H1 (cell line): ENCODE results near the gene GALNT2. TPM values are rescaled to one million over a fixed set of nuclear protein-coding genes. Genes with fewer than 3 reads are reported as not detected.

Experiments
- CTCF ChIA-PET: fragments of 300-600 bp; sonication (Branson Sonifier 250); formaldehyde crosslinking; loops from one replicate; lab custom pipeline; 2021; ENCODE audit not compliant: partially characterized antibody; lab: Charles Lee
- POLR2A ChIA-PET: fragments of 300-600 bp; sonication (Branson Sonifier 250); formaldehyde crosslinking; loops from one replicate; lab custom pipeline; 2021; ENCODE audit warnings: inconsistent platforms; ENCODE audit not compliant: partially characterized antibody; lab: Charles Lee
- DNase-seq, 2 experiments: peaks; one replicate each; pipeline versions ENCODE4 v3.0.0 to v3.0.0-alpha.2; 2010 to 2022; ENCODE audit warnings: low spot score in 2 of 2, low read depth in 1 of 2, mixed read lengths in 1 of 2
- FAIRE-seq: peaks from 2 replicates; lab custom pipeline; 2011; peaks lifted over from hg19 to GRCh38; lab: Jason Lieb, UNC
- H2AFZ ChIP-seq: 2 replicates; pipeline ENCODE4 v1.8.1; 2012; ENCODE audit warnings: low read length, inconsistent platforms
- H2AK5ac ChIP-seq: 2 replicates; pipeline ENCODE4 v1.6.1; 2013; ENCODE audit warnings: low read depth, low read length
- H2BK120ac ChIP-seq: replicated peaks from 2 replicates; pipeline ENCODE3; 2013; ENCODE audit warnings: low read depth, low read length, inconsistent platforms
- H2BK12ac ChIP-seq: 2 replicates; pipeline ENCODE4 v1.6.1; 2013; ENCODE audit warnings: low read depth, low read length
- H2BK15ac ChIP-seq: 2 replicates; pipeline ENCODE4 v1.6.1; 2013; ENCODE audit warnings: low read length
- H2BK20ac ChIP-seq: 2 replicates; pipeline ENCODE4 v1.6.1; 2013; ENCODE audit warnings: low read length
- H2BK5ac ChIP-seq: 2 replicates; pipeline ENCODE4 v1.6.1; 2013; ENCODE audit warnings: low read depth, low read length
- H3K14ac ChIP-seq: 2 replicates; pipeline ENCODE4 v1.6.1; 2013; ENCODE audit warnings: inconsistent platforms; ENCODE audit not compliant: insufficient read length
- H3K18ac ChIP-seq: 2 replicates; pipeline ENCODE4 v1.6.1; 2013; ENCODE audit warnings: low read length; ENCODE audit errors: extremely low read depth
- H3K23ac ChIP-seq: 2 replicates; pipeline ENCODE4 v1.6.1; 2013; ENCODE audit warnings: inconsistent platforms; ENCODE audit not compliant: insufficient read length
- H3K23me2 ChIP-seq: 2 replicates; pipeline ENCODE4 v1.6.1; 2013; ENCODE audit warnings: low read depth, low read length
- H3K27ac ChIP-seq: 2 replicates; pipeline ENCODE4 v1.6.1; 2011; ENCODE audit warnings: low read depth, low read length, inconsistent platforms
- H3K27me3 ChIP-seq, 4 experiments: replicated peaks in 1 of 4; 1 replicate in 1 of 4; 2 replicates in 3 of 4; pipeline versions ENCODE4 v1.6.1 to v1.8.1; 2011 to 2013; ENCODE audit warnings: low read length in 3 of 4, mild to moderate bottlenecking in 3 of 4, inconsistent platforms in 2 of 4, mixed read lengths in 2 of 4, moderate library complexity in 1 of 4; ENCODE audit not compliant: control insufficient read depth in 3 of 4, insufficient read depth in 3 of 4; ENCODE audit errors: extremely low read depth in 1 of 4
- H3K36me3 ChIP-seq, 4 experiments: 2 replicates each; pipeline versions ENCODE4 v1.6.1 to v1.8.1; 2011 to 2013; ENCODE audit warnings: mild to moderate bottlenecking in 4 of 4, low read length in 3 of 4, moderate library complexity in 2 of 4, control low read depth in 1 of 4, inconsistent platforms in 1 of 4; ENCODE audit not compliant: insufficient read depth in 4 of 4, control insufficient read depth in 2 of 4
- H3K4ac ChIP-seq: replicated peaks from 2 replicates; pipeline ENCODE3; 2013; ENCODE audit warnings: low read length, low read depth, mixed read lengths, inconsistent platforms; ENCODE audit not compliant: insufficient read length
- H3K4me1 ChIP-seq, 4 experiments: replicated peaks in 1 of 4; 1 replicate in 1 of 4; 2 replicates in 3 of 4; pipeline versions ENCODE4 v1.6.1 to v1.8.1; 2011 to 2013; ENCODE audit warnings: low read length in 3 of 4, inconsistent platforms in 2 of 4, mixed read lengths in 1 of 4; ENCODE audit not compliant: insufficient read depth in 4 of 4, control insufficient read depth in 3 of 4
- H3K4me2 ChIP-seq, 2 experiments: 2 replicates each; pipeline versions ENCODE4 v1.6.1 to v1.8.1; 2011 to 2013; ENCODE audit warnings: low read depth in 2 of 2, low read length in 2 of 2, control low read depth in 1 of 2, inconsistent platforms in 1 of 2, mild to moderate bottlenecking in 1 of 2; ENCODE audit not compliant: insufficient read depth in 1 of 2
- H3K4me3 ChIP-seq, 4 experiments: fragments of 200-600, 300-600 bp in 1 of 4; sonication (generic), shearing (Covaris generic), sonication (Bioruptor Twin) in 1 of 4; 2 replicates each; pipeline versions ENCODE4 v1.5.1 to v1.8.1; 2011 to 2016; ENCODE audit warnings: low read length in 4 of 4, low read depth in 3 of 4, control low read depth in 2 of 4, inconsistent platforms in 2 of 4, mild to moderate bottlenecking in 2 of 4, mixed read lengths in 1 of 4, moderate library complexity in 1 of 4; ENCODE audit not compliant: insufficient read depth in 2 of 4; ENCODE audit errors: extremely low read depth in 1 of 4
- H3K56ac ChIP-seq: replicated peaks from 2 replicates; pipeline ENCODE3; 2013; ENCODE audit warnings: low read depth, mild to moderate bottlenecking, mixed read lengths, low read length, inconsistent platforms; ENCODE audit not compliant: insufficient read length
- H3K79me1 ChIP-seq: 2 replicates; pipeline ENCODE4 v1.6.1; 2013; ENCODE audit warnings: low read depth, low read length, control low read depth
- H3K79me2 ChIP-seq, 2 experiments: 2 replicates each; pipeline versions ENCODE4 v1.6.1 to v1.8.1; 2012 to 2013; ENCODE audit warnings: low read length in 2 of 2, mild to moderate bottlenecking in 2 of 2, inconsistent platforms in 1 of 2; ENCODE audit not compliant: insufficient read depth in 2 of 2, control insufficient read depth in 1 of 2
- H3K9ac ChIP-seq, 4 experiments: replicated peaks in 1 of 4; 1 replicate in 1 of 4; 2 replicates in 3 of 4; pipeline versions ENCODE4 v1.6.1 to v1.8.1; 2011 to 2013; ENCODE audit warnings: low read depth in 3 of 4, low read length in 3 of 4, control low read depth in 2 of 4, mild to moderate bottlenecking in 2 of 4, moderate library complexity in 2 of 4, inconsistent platforms in 1 of 4; ENCODE audit errors: extremely low read depth in 1 of 4
- H3K9me3 ChIP-seq, 2 experiments: 2 replicates each; pipeline versions ENCODE4 v1.6.1 to v1.8.1; 2012 to 2013; ENCODE audit warnings: mild to moderate bottlenecking in 2 of 2, moderate library complexity in 2 of 2, control low read depth in 1 of 2, inconsistent platforms in 1 of 2, low read depth in 1 of 2, low read length in 1 of 2, mixed read lengths in 1 of 2; ENCODE audit not compliant: insufficient read depth in 2 of 2
- H4K20me1 ChIP-seq, 2 experiments: replicated peaks in 1 of 2; 2 replicates each; pipeline versions ENCODE3 to v1.8.1; 2011 to 2013; ENCODE audit warnings: inconsistent platforms in 2 of 2, low read length in 2 of 2, mild to moderate bottlenecking in 1 of 2; ENCODE audit not compliant: insufficient read depth in 2 of 2, control insufficient read depth in 1 of 2
- H4K5ac ChIP-seq: 2 replicates; pipeline ENCODE4 v1.6.1; 2013; ENCODE audit warnings: low read length, low read depth, mixed read lengths, inconsistent platforms; ENCODE audit not compliant: insufficient read length
- H4K8ac ChIP-seq: 2 replicates; pipeline ENCODE4 v1.8.0; 2013; ENCODE audit warnings: mild to moderate bottlenecking, moderate library complexity, low read length, inconsistent platforms; ENCODE audit not compliant: insufficient read depth; ENCODE audit errors: extremely low read depth
- H4K91ac ChIP-seq: replicated peaks from 2 replicates; pipeline ENCODE3; 2013; ENCODE audit warnings: low read length, mixed read lengths, inconsistent platforms; ENCODE audit not compliant: insufficient read length
- BCL11A ChIP-seq, 2 experiments: IDR thresholded peaks; one replicate each; pipeline ENCODE4 v1.6.1; 2011; ENCODE audit warnings: low read depth in 2 of 2, low read length in 2 of 2, mild to moderate bottlenecking in 2 of 2
- CHD1 ChIP-seq: IDR thresholded peaks from 2 replicates; pipeline ENCODE4 v1.6.1; 2012; ENCODE audit warnings: low read depth, low read length, improper control_type of control experiment
- HDAC2 ChIP-seq, 2 experiments: fragments of 300-600 bp in 1 of 2; sonication (generic) in 1 of 2; IDR thresholded peaks; 2 replicates each; pipeline ENCODE4 v1.6.1; 2011 to 2012; ENCODE audit warnings: low read depth in 2 of 2, low read length in 2 of 2, mild to moderate bottlenecking in 2 of 2, moderate library complexity in 2 of 2, borderline replicate concordance in 1 of 2, inconsistent platforms in 1 of 2
- KDM5A ChIP-seq: fragments of 200-600 bp; IDR thresholded peaks from 2 replicates; pipeline ENCODE4 v1.7.1; 2012; ENCODE audit warnings: mild to moderate bottlenecking, low read length, inconsistent platforms, mixed read lengths
- PHF8 ChIP-seq: fragments of 200-600 bp; sonication (generic); conservative IDR thresholded peaks from 2 replicates; pipeline ENCODE4 v1.7.1; 2012; ENCODE audit warnings: low read depth, mild to moderate bottlenecking, inconsistent platforms, low read length, moderate library complexity
- POU5F1 ChIP-seq: IDR thresholded peaks from 2 replicates; pipeline ENCODE4 v1.6.1; 2011; ENCODE audit warnings: low read depth, mild to moderate bottlenecking, low read length, moderate library complexity
- RNF2 ChIP-seq: fragments of 200-900, 300-1000 bp; sonication (generic); IDR thresholded peaks from 2 replicates; pipeline ENCODE4 v1.7.1; 2016; ENCODE audit warnings: borderline replicate concordance, low read depth, mild to moderate bottlenecking, antibody characterized with exemption, low read length; ENCODE audit not compliant: poor library complexity, severe bottlenecking; ENCODE audit errors: missing control alignments
- RXRA ChIP-seq: IDR thresholded peaks from 2 replicates; pipeline ENCODE4 v1.6.1; 2011; ENCODE audit warnings: low read depth, mild to moderate bottlenecking, low read length, moderate library complexity; ENCODE audit not compliant: insufficient read depth
- SAP30 ChIP-seq: fragments of 300-600 bp; sonication (generic); IDR thresholded peaks from 2 replicates; pipeline ENCODE4 v1.7.1; 2012; ENCODE audit warnings: low read length, moderate library complexity, mild to moderate bottlenecking, inconsistent platforms; ENCODE audit not compliant: insufficient read depth, insufficient replicate concordance
- SP2 ChIP-seq: IDR thresholded peaks from 2 replicates; pipeline ENCODE4 v1.6.1; 2012; ENCODE audit warnings: mild to moderate bottlenecking, low read length, inconsistent platforms
- SP4 ChIP-seq: IDR thresholded peaks from 2 replicates; pipeline ENCODE4 v1.6.1; 2012; ENCODE audit warnings: low read length, inconsistent platforms
- SUZ12 ChIP-seq: fragments of 200-600 bp; sonication (generic); IDR thresholded peaks from 2 replicates; pipeline ENCODE4 v1.6.1; 2012; ENCODE audit warnings: mild to moderate bottlenecking, inconsistent platforms, low read length, moderate library complexity, mixed read lengths
- TBP ChIP-seq: IDR thresholded peaks from 2 replicates; pipeline ENCODE4 v1.6.1; 2011; ENCODE audit warnings: low read depth, low read length, improper control_type of control experiment
- TEAD4 ChIP-seq: IDR thresholded peaks from 2 replicates; pipeline ENCODE4 v1.6.1; 2012; ENCODE audit warnings: low read depth, low read length, inconsistent platforms, mixed read lengths
- YY1 ChIP-seq: IDR thresholded peaks from 2 replicates; pipeline ENCODE4 v1.6.1; 2011; ENCODE audit warnings: low read depth, mild to moderate bottlenecking, low read length
- WGBS, 2 experiments: shearing (Covaris generic) in 1 of 2; methylation state at CpG; one replicate each; pipeline versions ENCODE4 v1.1.6 to v1.1.7; 2013 to 2015; ENCODE audit warnings: low lambda C conversion rate in 2 of 2, mixed read lengths in 2 of 2, inconsistent platforms in 1 of 2, low coverage in 1 of 2, missing lambda C conversion rate in 1 of 2; ENCODE audit not compliant: insufficient replicate concordance in 2 of 2, insufficient coverage in 1 of 2, insufficient read length in 1 of 2; ENCODE audit errors: extremely low coverage in 1 of 2, missing lambda C conversion rate in 1 of 2; 5-methylcytosine and 5-hydroxymethylcytosine counted together
- polyA plus RNA-seq, 7 experiments: library from polyadenylated mRNA; depleted of rRNA in 3 of 7; stranded (reverse) in 5 of 7; unstranded in 2 of 7; fragments of >200 nt in 5 of 7; fragments of 200-250 nt in 2 of 7; gene quantifications; 1 replicate in 5 of 7; 2 replicates in 1 of 7; 4 replicates in 1 of 7; pipeline versions ENCODE4 v1.2.1 to v1.2.3, GENCODE V29; 2011 to 2013; ENCODE audit warnings: missing spikeins in 2 of 7, mixed read lengths in 2 of 7
- total RNA-seq: library from RNA; stranded (reverse); fragmentation: NEBNext Ultra II Directional; extraction: Animal tissue kit (Norgen Biotek cat#: 25700); gene quantifications from 2 replicates; pipeline ENCODE4 v1.2.1, GENCODE V29; 2021

GALNT2 gene
- total and polyA plus RNA-seq, 2 of the 8 experiments (the other 6 are each of a cell fraction or from before 2014, with no cell fraction given): 34.5 to 75.3 TPM

DNA sequence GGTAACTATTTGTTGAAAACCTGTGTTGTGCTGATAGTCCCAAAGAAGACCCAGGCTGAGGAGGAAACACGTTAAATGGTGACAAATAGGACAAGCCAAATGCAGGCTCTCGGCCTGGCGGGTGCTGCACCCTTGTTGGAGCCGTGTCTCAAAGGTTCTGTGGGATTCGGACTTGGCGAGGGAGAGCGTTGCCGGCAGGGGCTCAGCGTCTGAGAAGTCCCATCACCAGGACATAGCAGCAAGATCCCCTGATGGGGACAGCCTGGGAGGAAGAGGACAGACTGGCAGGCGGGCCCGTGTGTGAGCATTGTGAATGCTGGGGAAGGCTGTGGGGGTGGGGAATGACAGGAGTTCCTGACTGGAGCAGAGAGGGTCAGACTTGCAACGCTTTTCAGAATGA is 216.6 kb downstream of the GALNT2 start:
- H3K79me1 ChIP-seq: no peaks in the 10 kb centered on the region
- H3K56ac ChIP-seq: no peak overlapping the region
- peaks cover 0 to 6% (median 1%) of the 10 kb centered on the region in 4 experiments; a peak in 3 of 8 replicates for H3K36me3 ChIP-seq
- no peak for FAIRE-seq
- H2AK5ac ChIP-seq: no peak overlapping the region
- H3K79me2 ChIP-seq: no peaks in the 10 kb centered on the region
- no peak overlapping the region for H2BK15ac ChIP-seq
- H3K4me1 ChIP-seq: peaks cover 0 to 8% (median 1%) of the 10 kb centered on the region in 4 experiments; a peak in 5 of 7 replicates
- H3K4ac ChIP-seq: no peak overlapping the region
- H2AFZ ChIP-seq: no peak overlapping the region
- H3K27ac ChIP-seq: no peak overlapping the region
- H4K91ac ChIP-seq: no peak overlapping the region
- POLR2A ChIA-PET: no interaction called here
- H3K23me2 ChIP-seq: no peaks in the 10 kb centered on the region
- no peak overlapping the region for H4K8ac ChIP-seq
- no peak overlapping the region for H2BK5ac ChIP-seq
- H3K9me3 ChIP-seq: no peaks in the 10 kb centered on the region
- no peak overlapping the region for H3K4me2 ChIP-seq
- H2BK120ac ChIP-seq: no peak overlapping the region
- CTCF ChIA-PET: no interaction called here
- no peak overlapping the region for H3K23ac ChIP-seq
- H2BK12ac ChIP-seq: no peak overlapping the region
- no peak overlapping the region for H2BK20ac ChIP-seq
- no peaks in the 10 kb centered on the region for H3K27me3 ChIP-seq
- H3K14ac ChIP-seq: no peak overlapping the region
- H3K4me3 ChIP-seq: no peak overlapping the region
- H3K18ac ChIP-seq: no peak overlapping the region
- no peaks in the 10 kb centered on the region for H4K20me1 ChIP-seq
- WGBS, 2 experiments: 92% methylated on average over 12 of the region's 12 CpGs; no CpG with 5 or more reads in 1 of the 2 experiments
- H4K5ac ChIP-seq: no peak overlapping the region
- DNase-seq: no peak
- no peak overlapping the region for H3K9ac ChIP-seq
- TF ChIP-seq SP4: no peak
- TF ChIP-seq TBP: no peak
- no peak for TF ChIP-seq YY1
- TF ChIP-seq POU5F1: no peak
- TF ChIP-seq SUZ12: no peak
- TF ChIP-seq SAP30: no peak
- TF ChIP-seq PHF8: no peak
- no peak for TF ChIP-seq TEAD4
- no peak for TF ChIP-seq HDAC2 (IDR thresholded peaks at IDR 0.05; ENCODE audit: borderline replicate concordance in 1 of 2, low read depth in 2 of 2, low read length in 2 of 2)
- TF ChIP-seq BCL11A (IDR thresholded peaks at IDR 0.05; ENCODE audit: low read depth in 2 of 2, low read length in 2 of 2): no peak
- TF ChIP-seq SP2: no peak
- no peak for TF ChIP-seq KDM5A
- TF ChIP-seq RXRA: no peak
- TF ChIP-seq CHD1: no peak
- TF ChIP-seq RNF2: no peak
